GM12892 (cell line): ENCODE measurements around the gene BTG3.

Experiments used
- DNase-seq: peaks from one replicate; pipeline ENCODE4 v3.0.0; 2011; ENCODE audit not compliant: insufficient read length
- FAIRE-seq: peaks from 2 replicates; lab custom pipeline; 2011; peaks lifted over from hg19 to GRCh38; lab: Jason Lieb, UNC
- POLR2A ChIP-seq: IDR thresholded peaks from 2 replicates; pipeline ENCODE4 v1.6.1; 2011; ENCODE audit warnings: low read depth, low read length, control low read depth
- POLR2AphosphoS5 ChIP-seq: IDR thresholded peaks from 2 replicates; pipeline ENCODE4 v1.6.1; 2011; ENCODE audit warnings: low read depth, low read length, control low read depth
- TAF1 ChIP-seq: IDR thresholded peaks from 2 replicates; pipeline ENCODE4 v1.6.1; 2011; ENCODE audit warnings: low read depth, mild to moderate bottlenecking, control low read depth, low read length, borderline replicate concordance

The BTG3 gene

DNA sequence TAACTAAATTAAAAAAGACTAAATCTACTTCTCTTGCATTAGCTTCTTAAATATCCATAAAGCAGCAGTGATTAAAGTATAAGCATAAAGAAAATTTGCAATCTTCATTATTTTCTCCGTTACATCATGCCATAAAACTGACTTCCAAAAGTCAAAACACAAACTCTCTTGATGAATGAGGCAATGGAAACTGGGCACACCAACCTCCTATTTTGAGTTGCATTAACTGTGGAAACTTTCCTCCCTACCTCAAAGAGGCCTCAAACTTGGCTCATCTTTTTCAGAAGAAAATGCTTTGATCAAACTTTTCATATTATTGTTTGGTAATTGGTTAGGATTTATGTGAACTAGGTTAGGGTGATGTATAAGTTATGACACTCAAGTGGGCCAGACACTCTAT is 4.1 kb upstream of the BTG3 start:
- FAIRE-seq: no peak
- TF ChIP-seq POLR2A: no peak
- no peak for TF ChIP-seq TAF1
- TF ChIP-seq POLR2AphosphoS5: no peak
- DNase-seq: no peak

DNA sequence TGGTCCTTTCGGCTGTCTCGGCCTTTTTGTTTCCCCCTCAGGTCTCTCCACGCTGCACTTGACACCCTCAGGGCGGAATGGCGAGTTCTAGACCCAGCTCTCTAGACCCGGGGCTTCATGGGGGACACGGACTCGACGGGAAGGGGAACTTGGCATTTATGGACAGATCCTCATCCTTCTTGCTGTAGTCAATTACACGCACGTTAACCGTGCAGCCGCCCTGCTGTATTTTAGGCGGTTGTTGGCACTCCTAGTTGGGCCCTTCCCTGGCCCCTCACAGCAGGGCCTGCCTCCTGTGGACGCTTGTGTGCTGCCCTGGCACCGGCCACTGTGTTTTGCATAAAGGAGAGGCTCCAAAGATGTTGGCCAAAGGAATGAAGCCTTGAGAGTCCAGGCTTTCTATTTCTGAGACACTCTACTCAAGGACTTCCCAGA is 558 bp upstream of the BTG3 start:
- TF ChIP-seq POLR2AphosphoS5 (no peak), POLR2A (no peak), TAF1 (no peak)
- FAIRE-seq: no peak
- DNase-seq: no peak

DNA sequence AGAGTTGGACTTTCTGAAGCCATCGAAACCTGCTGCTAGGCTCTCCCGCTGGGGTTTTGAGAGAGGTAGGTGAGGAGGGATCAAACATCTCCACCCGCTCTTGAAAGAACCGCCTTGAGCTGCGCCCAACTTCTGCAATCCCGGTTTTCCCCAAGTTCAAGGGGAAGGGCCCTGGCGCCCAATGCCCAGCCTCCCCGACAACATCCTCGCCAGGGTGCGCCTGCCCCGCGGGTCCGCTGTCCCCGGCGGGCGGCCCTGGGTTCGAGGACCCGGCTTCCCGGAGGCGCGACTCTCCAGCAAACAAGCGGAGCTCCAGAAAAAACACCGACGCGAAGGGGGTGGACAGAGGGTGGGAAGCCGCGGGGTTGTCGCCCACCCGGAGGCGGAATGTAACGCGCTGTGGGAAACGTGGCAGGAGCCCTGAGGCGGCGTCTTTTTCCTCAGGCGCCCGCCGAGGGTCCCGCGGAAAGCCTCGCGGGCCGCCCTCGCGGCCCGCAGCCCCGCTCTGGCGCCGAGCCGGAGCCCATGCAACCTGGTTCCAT is 607 bp downstream of the BTG3 start:
- TF ChIP-seq TAF1: no peak
- no peak for TF ChIP-seq POLR2A
- TF ChIP-seq POLR2AphosphoS5: no peak
- no peak for DNase-seq
- no peak for FAIRE-seq

DNA sequence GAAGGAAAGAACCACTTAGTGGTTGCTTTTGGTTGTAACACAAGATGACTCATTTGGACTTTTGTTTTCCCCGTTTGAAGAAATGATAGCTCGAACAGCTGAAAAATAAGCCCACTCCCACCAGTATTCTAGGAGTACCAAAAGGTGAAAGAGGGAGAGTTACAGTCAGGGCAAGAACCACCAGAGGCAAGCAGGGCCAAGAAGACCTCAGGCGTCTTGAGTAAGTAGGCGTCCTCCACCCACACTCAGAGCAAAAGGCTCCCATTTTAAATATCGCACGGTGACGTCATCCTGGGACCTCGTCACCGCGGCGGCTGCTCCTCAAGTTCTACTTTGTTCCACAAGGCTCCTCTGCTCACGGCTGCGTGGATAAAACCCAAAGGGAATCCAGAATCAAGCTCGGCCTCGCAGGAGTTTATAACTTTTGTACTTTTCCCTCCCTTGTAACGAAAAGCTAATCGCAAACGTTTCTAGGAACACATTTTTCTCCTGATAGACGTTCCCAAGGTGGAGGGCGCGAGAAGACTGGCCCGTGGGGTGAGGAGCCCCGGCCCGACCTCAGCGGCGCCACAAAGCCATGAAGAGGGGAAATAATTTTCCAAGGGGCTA is 1.2 kb downstream of the BTG3 start:
- FAIRE-seq (peak; percentile 92), DNase-seq (peak; percentile 32)
- TF ChIP-seq POLR2AphosphoS5 (no peak), TAF1 (no peak), POLR2A (no peak; the same call in 1 of the 2 replicates)

DNA sequence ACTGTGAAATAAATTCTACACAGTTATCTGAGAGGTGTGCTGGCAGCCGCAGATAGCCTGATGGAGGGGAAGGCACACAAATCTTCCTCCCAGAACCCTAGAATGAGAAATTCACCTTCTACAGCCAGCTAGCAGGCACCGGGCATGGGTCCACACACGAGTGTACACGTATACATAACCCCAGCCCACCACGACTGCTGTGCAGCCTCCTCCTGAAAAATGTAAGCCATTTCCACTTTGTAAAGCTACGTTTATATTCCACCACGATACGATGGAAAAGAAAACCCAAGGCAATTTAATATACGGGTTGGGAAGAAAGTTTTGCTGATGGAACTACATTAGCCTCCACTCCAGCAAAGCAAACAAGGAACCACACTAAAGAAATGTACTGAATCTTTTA is 1.8 kb downstream of the BTG3 start:
- DNase-seq: no peak
- no peak for FAIRE-seq
- no peak for TF ChIP-seq POLR2A
- no peak for TF ChIP-seq TAF1
- no peak for TF ChIP-seq POLR2AphosphoS5

DNA sequence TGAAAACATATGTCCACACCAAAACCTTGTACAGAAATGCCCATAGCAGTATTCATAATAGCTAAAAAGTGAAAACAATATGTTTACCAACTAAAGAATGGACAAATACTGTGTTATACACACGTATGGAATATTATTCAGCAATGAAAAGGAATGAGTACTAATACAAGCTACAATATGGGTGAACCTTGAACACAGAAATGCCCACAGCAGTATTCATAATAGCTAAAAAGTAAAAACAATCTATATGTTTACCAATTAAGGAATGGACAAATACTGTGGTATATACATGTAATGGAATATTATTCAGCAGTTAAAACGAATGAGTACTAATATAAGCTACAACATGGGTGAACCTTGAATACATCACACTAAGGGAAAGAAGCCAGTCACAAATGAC is 3.0 kb downstream of the BTG3 start:
- DNase-seq (no peak), FAIRE-seq (no peak)
- TF ChIP-seq TAF1 (no peak), POLR2A (no peak), POLR2AphosphoS5 (no peak)

DNA sequence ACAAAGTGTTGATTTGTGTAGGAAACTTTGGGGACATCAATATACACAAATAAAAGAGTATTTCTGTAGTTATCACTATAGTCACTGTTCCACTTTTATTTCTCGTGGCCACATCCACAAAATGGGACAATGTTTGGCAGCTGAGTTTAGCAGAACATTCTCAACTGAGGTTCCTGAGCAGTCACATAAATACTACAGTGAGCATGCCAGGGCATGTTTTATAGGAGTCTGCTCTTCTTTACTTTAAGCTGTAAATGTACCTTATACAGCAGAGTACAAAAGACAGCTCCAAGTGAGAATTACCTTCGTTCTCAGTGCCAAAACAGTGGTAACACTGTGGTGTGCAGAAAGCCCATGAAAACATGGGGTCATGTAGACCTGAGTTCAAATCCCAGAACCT is 5.0 kb downstream of the BTG3 start:
- TF ChIP-seq TAF1: no peak
- no peak for TF ChIP-seq POLR2A
- TF ChIP-seq POLR2AphosphoS5: no peak
- no peak for DNase-seq
- no peak for FAIRE-seq

DNA sequence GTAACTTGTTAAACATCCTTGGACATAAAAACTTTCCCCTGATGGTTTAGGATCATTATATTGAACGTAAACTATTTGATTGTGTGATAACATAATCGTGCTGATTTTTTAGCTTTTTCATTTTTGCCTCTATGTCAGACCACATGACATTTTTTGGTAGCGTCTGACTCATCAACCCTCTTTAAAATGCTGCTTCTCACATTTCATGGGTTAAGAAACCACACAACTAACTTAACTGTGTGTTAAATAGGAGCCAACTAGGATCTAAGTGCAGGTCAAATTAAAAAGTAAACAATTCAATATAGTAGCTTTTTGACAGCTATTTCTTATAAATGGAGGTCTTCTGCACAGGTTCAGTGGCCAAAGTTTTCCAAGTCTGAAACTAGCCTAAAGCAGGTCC is 9.8 kb downstream of the BTG3 start:
- DNase-seq (no peak), FAIRE-seq (no peak)

DNA sequence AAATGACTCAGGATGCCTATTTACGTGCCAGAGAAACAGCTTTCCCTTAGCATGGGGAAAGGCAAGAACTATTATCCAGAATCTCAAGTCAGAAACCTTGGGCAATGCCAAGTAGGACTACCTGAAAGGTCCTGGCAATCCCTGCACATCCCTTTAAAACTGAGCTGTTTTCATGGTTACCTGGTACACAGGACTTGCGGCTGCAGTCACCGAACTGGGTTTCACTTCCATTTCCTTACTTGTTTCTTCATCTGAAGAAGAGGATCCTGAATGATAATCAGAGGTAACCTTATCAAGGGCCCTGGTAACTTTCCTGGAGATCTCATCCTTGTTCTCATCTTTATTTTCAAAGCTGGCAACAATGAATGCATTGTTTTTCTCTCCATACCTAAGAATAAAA is 14.3 kb downstream of the BTG3 start:
- FAIRE-seq: peak; percentile 80
- DNase-seq: peak; percentile 17
- TF ChIP-seq TAF1: no peak
- TF ChIP-seq POLR2AphosphoS5: no peak
- TF ChIP-seq POLR2A: no peak

More for the DNA sequence above, 9.8 kb downstream of the BTG3 start:
- TF ChIP-seq TAF1: no peak
- no peak for TF ChIP-seq POLR2AphosphoS5

DNA sequence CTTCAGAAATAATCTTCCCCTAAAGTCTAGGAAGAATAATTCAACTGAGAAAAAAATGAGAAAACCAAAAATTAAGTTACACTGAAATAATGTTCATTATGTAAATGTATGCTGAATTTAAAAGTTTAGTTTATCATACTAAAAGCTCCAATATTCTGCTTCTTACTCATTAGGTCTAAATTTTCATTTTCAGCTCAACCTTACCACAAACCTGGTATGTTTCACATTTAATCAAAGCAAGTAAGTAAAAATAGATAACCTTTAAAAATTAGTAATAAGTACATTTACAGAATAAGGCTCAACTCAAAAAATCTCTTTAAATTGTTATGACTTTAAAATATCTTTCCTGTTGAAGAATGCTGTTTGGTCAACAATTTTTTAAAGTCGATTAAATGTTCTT is 15.0 kb downstream of the BTG3 start:
- no peak for FAIRE-seq
- TF ChIP-seq POLR2AphosphoS5: no peak
- no peak for DNase-seq

DNA sequence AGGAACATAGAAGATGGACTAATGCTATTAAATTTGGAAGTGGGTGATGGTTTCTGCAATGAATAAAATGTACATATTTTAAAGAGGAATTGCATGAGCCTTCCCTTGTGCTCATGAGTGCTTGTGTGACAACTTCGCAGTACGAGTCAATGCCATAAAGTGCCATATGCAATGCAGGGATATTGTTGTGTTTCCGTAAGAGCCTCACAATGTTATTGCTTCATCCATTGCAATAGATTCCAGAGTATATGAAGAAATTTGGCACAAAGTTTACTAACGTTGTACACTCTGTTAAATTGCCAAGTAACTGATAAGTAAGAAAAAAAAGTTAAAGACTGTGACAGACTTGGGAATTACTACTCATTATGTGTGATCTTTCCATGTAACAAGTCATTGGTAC is 22.3 kb downstream of the BTG3 start:
- no peak for FAIRE-seq
- no peak for DNase-seq

DNA sequence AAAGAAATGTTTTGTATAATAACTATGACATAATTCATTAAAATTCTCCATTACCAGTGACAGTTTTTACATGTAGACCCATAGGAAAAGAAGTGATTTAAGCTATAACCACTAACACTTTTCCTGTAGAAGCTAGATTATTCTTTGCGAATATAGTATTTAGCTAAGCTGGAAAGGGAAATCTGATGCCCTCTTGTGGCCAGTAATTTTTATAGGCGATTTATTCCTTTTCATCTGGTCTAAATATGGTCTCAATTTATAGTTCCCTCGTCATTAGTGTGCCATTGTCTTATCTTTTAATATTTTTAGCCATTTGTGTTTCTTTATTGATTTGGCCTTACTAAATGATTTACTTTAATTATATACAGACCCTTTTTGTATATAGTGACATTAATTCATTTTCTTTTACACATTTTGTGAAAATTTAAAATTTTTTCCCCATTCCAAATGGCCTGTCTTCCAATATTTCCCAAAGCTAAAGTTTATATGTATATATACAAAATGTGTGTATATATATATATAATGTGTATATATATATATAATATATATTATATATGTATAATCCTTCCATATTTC is 26.7 kb downstream of the BTG3 start:
- FAIRE-seq: no peak
- no peak for DNase-seq
- TF ChIP-seq POLR2A: no peak
- TF ChIP-seq TAF1: no peak
- TF ChIP-seq POLR2AphosphoS5: no peak

More for the DNA sequence above, 22.3 kb downstream of the BTG3 start:
- TF ChIP-seq POLR2AphosphoS5 (no peak), TAF1 (no peak), POLR2A (no peak)
